T-helper 2 cell (primary cell): ENCODE measurements around the gene IFI6.
"Not testable (repeated sequence)": the region's sequence is repeated elsewhere in the genome, so short reads cannot be mapped to it uniquely, and the experiment has no call there.

Source experiments
- DNase-seq, 5 experiments: peaks; one replicate each; pipeline versions ENCODE4 v3.0.0 to v3.0.0-alpha.2; 2012 to 2022

Gene IFI6

DNA sequence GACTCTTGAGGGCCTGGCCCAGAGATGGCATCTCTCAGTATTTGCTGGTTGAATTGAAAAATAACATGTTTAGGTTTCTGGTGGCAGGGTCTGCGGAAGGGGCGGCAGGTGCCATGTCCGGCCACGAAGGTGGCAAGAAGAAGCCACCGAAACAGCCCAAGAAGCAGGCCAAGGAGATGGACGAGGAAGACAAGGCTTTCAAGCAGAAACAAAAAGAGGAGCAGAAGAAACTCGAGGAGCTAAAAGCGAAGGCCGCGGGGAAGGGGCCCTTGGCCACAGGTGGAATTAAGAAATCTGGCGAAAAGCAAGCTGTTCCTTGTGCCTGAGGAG, 22.7 kb downstream of the IFI6 start:
- no peak for DNase-seq

GRCh38 chr1:27648602-27649305, 23.2 kb downstream of the IFI6 start:
- DNase-seq: no peak

GRCh38 chr1:27647328-27647727, 24.7 kb downstream of the IFI6 start:
- no peak for DNase-seq

DNA sequence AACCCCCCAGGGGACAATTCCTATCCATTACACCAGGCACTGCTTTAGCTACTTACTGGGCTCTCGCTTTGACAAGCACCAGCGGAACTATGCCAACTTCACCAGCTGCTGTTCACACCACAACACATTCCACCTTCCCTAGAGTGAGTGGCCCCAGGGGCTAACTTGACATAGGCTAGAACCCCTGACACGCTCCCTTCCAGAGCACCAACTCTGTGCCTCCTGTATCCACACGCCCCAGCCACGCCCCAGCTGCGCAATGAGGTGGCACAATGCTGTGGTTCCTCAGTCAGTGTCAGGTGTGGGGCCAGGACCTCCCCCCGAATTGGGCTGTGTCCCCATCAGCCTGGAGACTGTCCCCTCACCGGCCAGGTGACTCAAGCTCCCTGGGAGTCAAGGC, 25.3 kb downstream of the IFI6 start:
- DNase-seq: no peak

- no peak for DNase-seq
Measured at GRCh38 chr1:27645071-27645415, 26.9 kb downstream of the IFI6 start.

- DNase-seq: no peak
Measured at GRCh38 chr1:27644369-27645070, 27.5 kb downstream of the IFI6 start.

DNA sequence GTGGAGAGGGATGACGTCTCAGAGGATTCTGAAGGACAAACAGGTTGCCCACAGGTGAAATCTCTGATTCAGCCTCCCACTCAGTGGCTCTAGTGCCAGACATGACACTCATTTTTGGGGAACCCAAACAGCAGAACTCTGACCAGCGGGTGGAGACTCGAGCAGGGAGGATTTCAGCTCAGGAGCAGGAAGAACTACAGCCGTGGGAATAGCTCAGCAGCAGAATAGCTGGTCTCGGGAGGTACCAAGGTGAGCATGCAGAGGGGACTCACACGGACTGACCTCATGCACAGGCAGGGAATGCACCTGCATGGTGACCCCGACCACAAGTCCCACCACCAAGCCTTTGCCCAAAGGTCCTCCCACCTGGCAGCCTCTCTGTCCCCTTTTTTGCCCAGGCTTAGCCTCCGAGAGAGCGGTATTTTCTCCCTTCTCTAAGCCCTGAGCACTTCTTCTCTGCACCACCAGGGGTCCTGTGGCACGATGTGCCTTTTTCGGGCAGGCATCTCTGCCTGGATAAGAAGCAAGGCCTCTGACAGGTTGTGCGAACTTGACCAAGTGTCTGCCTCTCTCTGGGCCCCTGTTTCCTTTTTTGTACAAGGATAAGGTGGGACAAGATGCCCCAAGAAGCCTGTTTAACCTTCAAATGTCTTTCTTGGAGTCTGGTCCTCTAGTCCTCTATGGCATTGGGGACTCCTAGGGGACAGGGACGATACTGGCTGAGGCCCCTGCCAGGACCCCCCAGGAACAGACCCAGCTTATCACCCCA, 28.2 kb downstream of the IFI6 start:
- peak; percentile 34 to 78 (median 58) for DNase-seq

GRCh38 chr1:27640514-27640913, 31.5 kb downstream of the IFI6 start:
- not testable (repeated sequence) for DNase-seq

DNA sequence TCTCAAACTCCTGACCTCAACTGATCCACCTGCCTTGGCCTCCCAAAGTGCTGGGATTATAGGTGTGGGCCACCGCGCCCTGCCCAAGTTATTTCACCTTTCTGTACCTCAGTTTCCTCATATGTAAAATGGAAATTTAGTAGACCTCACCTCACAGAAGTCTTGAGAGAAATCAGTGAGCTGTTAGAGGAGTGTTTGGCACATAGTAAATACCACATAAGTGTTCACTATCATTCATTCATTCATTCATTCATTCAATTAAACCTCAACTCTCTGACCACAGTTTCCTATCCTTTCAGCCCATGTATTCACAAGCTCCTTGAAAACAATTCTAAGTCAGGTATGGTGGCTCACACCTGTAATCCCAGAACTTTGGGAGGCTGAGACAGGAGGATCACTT, 33.2 kb downstream of the IFI6 start:
- DNase-seq: no peak

GRCh38 chr1:27638047-27638734, 33.8 kb downstream of the IFI6 start:
- no peak for DNase-seq

- DNase-seq: no peak
Measured at GRCh38 chr1:27635396-27636142, 36.4 kb downstream of the IFI6 start.

DNA sequence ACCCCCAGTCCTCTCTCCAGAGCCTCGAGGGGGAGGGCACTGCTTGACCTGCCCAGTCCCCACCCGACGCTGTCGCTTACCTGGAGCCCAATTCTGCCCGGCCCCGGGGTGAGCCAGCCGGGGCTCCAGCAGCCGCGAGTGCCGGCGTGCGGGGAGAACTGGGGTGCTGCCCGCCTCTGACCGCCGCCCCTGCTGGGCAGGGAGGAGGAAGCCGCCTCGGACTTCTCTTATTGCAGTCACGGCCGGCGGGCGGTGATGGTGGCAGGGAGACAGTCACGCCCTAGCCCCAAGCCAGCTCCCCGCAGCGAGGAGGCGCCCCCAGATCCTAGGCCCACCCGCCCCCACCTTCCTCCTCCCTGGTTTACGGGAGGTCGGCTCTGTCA, 37.0 kb downstream of the IFI6 start, which contains the start of gene FGR:
Gene FGR, minus strand, starts transcription at position 201 of the 383 bp plus-strand sequence. CDS start 11,269 bp downstream, outside the sequence.
- no peak for DNase-seq

- peak in 4 of 5 experiments; percentile 26 to 62 (median 50) for DNase-seq
Measured at GRCh38 chr1:27634177-27634984, 37.6 kb downstream of the IFI6 start.

DNA sequence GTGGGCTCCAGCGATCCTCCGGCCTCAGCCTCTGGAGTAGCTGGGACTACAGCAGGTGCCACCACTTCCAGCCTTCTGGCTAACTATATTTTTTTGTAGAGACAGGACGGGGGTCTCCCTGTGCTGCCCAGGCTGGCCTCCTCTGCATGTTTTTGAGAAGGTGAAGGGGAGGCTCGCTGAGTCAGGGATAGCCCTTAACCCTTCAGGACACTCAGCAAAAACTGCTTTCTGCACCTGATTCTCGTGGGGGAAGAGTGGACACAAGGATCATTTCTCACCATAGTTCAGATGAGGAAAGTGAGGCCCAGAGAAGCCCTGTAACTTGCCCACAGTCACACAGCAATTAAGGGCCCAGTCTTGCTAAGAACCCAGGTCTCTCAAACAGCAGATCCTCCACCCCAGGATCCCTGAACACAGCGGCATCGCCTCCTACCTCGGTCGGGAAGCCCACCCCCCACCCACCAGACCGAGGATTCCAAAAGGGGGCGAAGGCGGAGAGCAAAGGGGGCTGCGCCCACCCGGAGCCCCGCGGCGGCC, 38.3 kb downstream of the IFI6 start:
- DNase-seq: no peak

DNA sequence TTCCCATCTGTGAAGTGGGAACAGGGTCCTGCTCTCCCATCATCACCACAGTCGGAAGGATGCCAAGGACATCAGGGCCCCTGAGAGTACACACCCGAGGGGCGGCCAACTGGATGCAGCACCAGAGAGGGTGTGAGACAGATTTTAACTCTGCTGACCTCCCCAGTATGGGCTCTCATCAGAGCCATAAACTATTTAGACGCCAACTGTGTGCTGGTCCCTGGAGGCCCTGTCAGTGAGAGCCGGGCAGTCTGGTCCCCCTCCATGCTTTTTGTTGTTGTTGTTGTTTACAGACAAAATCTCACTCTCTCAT, 38.7 kb downstream of the IFI6 start:
- no peak for DNase-seq

GRCh38 chr1:27632387-27633297, 39.4 kb downstream of the IFI6 start:
- DNase-seq: peak in 2 of 5 experiments; percentile 24 to 77

GRCh38 chr1:27630859-27631491, 41.0 kb downstream of the IFI6 start:
- no peak for DNase-seq

GRCh38 chr1:27628712-27629111, 43.3 kb downstream of the IFI6 start:
- no peak for DNase-seq

- DNase-seq: not testable (repeated sequence)
Measured at GRCh38 chr1:27627733-27628132, 44.3 kb downstream of the IFI6 start.

DNA sequence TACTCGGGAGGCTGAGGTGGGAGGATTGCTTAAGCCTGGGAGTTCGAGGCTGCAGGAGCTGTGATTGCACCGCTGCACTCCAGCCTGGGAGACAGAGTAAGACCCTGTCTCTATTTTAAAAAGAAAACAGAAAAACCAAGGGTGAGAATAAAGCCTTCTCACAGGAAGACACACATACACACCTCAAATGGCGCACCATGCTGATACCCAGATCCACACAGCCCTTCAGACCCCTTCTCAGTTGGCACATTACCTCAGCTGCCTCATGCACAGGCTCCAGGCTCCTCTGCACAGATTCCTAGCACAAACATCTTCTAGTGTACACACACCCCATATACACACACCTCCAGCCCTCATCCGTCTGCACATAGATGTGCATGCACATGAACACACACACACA, 44.9 kb downstream of the IFI6 start:
- no peak for DNase-seq
